ENCODE measurements around the gene C10orf62.

DNA sequence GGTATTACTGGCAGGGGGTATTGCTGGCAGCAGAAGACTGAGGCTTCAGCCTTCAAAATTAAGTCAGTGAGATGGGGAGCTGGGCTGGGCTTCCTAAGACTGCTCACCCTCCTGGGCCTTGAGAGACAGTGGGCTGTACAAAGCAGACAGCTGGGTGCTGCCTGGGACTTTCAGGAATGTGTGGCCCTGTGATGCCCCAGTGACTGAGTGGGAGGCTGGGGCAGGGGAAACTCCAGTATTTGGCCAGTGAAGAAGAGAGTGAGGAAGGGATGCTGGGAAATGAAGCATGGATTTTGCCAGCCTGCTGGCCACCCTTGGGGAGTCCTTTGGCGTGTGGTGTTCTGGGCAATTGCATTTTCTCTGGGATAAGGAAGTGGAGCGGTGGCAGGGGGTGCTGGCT lies 16.5 kb upstream of the C10orf62 start:
- TF ChIP-seq, protein P1, sequence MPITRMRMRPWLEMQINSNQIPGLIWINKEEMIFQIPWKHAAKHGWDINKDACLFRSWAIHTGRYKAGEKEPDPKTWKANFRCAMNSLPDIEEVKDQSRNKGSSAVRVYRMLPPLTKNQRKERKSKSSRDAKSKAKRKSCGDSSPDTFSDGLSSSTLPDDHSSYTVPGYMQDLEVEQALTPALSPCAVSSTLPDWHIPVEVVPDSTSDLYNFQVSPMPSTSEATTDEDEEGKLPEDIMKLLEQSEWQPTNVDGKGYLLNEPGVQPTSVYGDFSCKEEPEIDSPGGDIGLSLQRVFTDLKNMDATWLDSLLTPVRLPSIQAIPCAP (CRISPR knock-in tag; IDR thresholded peaks at IDR 0.05; ENCODE audit: low read depth): no peak
- TF ChIP-seq KDM1A (CRISPR knock-in tag; IDR thresholded peaks at IDR 0.05): no peak
- TF ChIP-seq, protein P2, sequence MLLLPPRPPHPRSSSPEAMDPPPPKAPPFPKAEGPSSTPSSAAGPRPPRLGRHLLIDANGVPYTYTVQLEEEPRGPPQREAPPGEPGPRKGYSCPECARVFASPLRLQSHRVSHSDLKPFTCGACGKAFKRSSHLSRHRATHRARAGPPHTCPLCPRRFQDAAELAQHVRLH (CRISPR knock-in tag; IDR thresholded peaks at IDR 0.05; ENCODE audit: borderline replicate concordance, low read depth): no peak
- TF ChIP-seq RARA (CRISPR knock-in tag; IDR thresholded peaks at IDR 0.05): no peak
